VCaP (cell line): ENCODE measurements around the gene ASB2.

Source experiments
- H3K27ac ChIP-seq: fragments of 450-650 bp; 2 replicates; pipeline ENCODE4 v1.5.1; 2017
- CTCF ChIP-seq: fragments of 450-650 bp; conservative IDR thresholded peaks from 2 replicates; pipeline ENCODE4 v1.5.1; 2017; ENCODE audit warnings: mild to moderate bottlenecking, moderate library complexity

Gene ASB2

GRCh38 chr14:93924592-93925355, 51.6 kb downstream of the ASB2 start:
- no peak for TF ChIP-seq CTCF
- no peak overlapping the region for H3K27ac ChIP-seq

- H3K27ac ChIP-seq, result no peak overlapping the region
- TF ChIP-seq CTCF, result no peak
Measured at GRCh38 chr14:93923626-93924025, 52.7 kb downstream of the ASB2 start.

- TF ChIP-seq CTCF, result no peak
- no peak overlapping the region for H3K27ac ChIP-seq
Measured at GRCh38 chr14:93921001-93921806, 55.2 kb downstream of the ASB2 start.

- no peak for TF ChIP-seq CTCF
- no peak overlapping the region for H3K27ac ChIP-seq
Measured at GRCh38 chr14:93917141-93917540, 59.2 kb downstream of the ASB2 start.

- H3K27ac ChIP-seq, result no peak overlapping the region
- no peak for TF ChIP-seq CTCF
Measured at GRCh38 chr14:93916498-93916897, 59.9 kb downstream of the ASB2 start.

- no peak overlapping the region for H3K27ac ChIP-seq
- no peak for TF ChIP-seq CTCF
Measured at GRCh38 chr14:93915800-93916199, 60.6 kb downstream of the ASB2 start.

GRCh38 chr14:93915070-93915705, 61.2 kb downstream of the ASB2 start:
- H3K27ac ChIP-seq, result no peak overlapping the region
- no peak for TF ChIP-seq CTCF
